Gastroesophageal sphincter (tissue), 3 donors: ENCODE results near the gene FTSJ1.

Experiments
- EP300 ChIP-seq: sonication (generic); formaldehyde crosslinking; IDR thresholded peaks from one replicate; pipeline ENCODE4 v1.6.1; 2017; ENCODE audit warnings: antibody characterized with exemption, mild to moderate bottlenecking
- POLR2A ChIP-seq, 2 donors: fragments of 450-650 bp; IDR thresholded peaks; one replicate each; pipeline ENCODE4 v1.6.1; 2017; ENCODE audit warnings: antibody characterized with exemption in 2 of 2, mild to moderate bottlenecking in 2 of 2, moderate library complexity in 1 of 2
- POLR2AphosphoS5 ChIP-seq: sonication (generic); formaldehyde crosslinking; IDR thresholded peaks from one replicate; pipeline ENCODE4 v1.6.1; 2017; ENCODE audit warnings: antibody characterized with exemption
- TF ChIP-seq, protein P1 (sequence below), 4 experiments: fragments of 200-600 bp in 2 of 4; fragments of 450-650 bp in 2 of 4; sonication (generic) in 1 of 4; IDR thresholded peaks; one replicate each; pipeline ENCODE4 v1.5.1; 2017 to 2019; ENCODE audit warnings: antibody characterized with exemption in 4 of 4, mild to moderate bottlenecking in 2 of 4, moderate library complexity in 2 of 4

GRCh38 chrX:48509619-48510018 lies 33.6 kb downstream of the FTSJ1 start:
- TF ChIP-seq POLR2A (IDR thresholded peaks at IDR 0.05) (no peak), EP300 (no peak), POLR2AphosphoS5 (no peak)
- TF ChIP-seq, protein P1, sequence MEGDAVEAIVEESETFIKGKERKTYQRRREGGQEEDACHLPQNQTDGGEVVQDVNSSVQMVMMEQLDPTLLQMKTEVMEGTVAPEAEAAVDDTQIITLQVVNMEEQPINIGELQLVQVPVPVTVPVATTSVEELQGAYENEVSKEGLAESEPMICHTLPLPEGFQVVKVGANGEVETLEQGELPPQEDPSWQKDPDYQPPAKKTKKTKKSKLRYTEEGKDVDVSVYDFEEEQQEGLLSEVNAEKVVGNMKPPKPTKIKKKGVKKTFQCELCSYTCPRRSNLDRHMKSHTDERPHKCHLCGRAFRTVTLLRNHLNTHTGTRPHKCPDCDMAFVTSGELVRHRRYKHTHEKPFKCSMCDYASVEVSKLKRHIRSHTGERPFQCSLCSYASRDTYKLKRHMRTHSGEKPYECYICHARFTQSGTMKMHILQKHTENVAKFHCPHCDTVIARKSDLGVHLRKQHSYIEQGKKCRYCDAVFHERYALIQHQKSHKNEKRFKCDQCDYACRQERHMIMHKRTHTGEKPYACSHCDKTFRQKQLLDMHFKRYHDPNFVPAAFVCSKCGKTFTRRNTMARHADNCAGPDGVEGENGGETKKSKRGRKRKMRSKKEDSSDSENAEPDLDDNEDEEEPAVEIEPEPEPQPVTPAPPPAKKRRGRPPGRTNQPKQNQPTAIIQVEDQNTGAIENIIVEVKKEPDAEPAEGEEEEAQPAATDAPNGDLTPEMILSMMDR (IDR thresholded peaks at IDR 0.05) = no peak
